ENCODE measurements around the gene AJAP1. TPM values are rescaled to one million over a fixed set of nuclear protein-coding genes. Genes with fewer than 3 reads are reported as not detected.

The AJAP1 gene
- total and polyA plus RNA-seq, 9 donors, result 0.37 to 1.3 (median 0.74) TPM

DNA sequence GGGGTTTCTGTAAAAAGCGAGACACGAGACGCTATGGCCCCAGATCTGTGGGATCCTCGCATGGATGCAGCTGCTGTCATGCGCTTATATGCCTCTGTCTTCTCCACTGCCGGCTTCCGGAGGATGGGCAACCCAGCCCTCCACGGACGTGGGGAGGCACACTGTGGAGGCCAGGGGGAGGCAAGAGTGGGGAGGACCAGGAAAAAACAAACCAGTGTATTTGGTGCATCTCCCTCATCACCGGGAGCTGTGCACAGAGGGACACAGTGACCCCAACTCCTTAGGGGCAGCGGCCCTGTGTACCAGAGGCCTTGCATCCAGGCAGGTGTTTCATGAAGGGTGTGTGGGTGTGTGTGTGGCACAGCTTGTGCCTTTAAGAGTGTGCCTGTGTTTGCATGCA lies 95.0 kb downstream of the AJAP1 start:
- WGBS (ENCODE audit: insufficient coverage), result 76% methylated on average over 11 of the region's 11 CpGs
- Histone ChIP-seq H3K27ac (ENCODE audit: low read length) (no peak overlapping the region), H3K9me3 (replicated peaks; ENCODE audit: control insufficient read depth, low read depth, low read length) (peaks cover 6% of the 10 kb centered on the region), H3K27me3 (ENCODE audit: control insufficient read depth, insufficient read depth, low read length) (no peaks in the 10 kb centered on the region), H3K4me1 (ENCODE audit: control insufficient read depth, insufficient read depth, low read length) (no peaks in the 10 kb centered on the region), H3K36me3 (ENCODE audit: control insufficient read depth, insufficient read depth, low read length) (no peaks in the 10 kb centered on the region), H3K4me3 (ENCODE audit: low read length) (no peak overlapping the region)
- no peak for DNase-seq

DNA sequence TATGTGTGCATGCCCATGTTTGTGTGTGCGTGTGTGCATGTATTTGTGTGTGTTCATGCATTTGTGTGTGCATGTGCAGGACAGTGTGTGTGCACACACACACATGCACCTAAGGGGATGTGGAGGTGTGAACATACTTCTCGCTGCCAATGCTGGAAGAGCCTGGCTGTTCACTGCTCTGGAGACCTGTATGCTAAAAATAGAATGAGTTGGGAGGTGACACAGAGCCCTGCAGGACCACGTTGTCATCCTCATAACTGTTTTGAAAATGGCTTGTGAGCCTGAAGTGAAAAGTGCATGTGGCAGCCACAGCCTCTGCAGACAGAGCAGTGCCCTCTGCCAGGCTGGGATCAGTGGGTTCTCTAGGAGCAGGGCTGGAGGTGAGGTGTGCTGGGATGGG lies 95.8 kb downstream of the AJAP1 start:
- Histone ChIP-seq H3K4me1 (ENCODE audit: control insufficient read depth, insufficient read depth, low read length) (no peaks in the 10 kb centered on the region), H3K27ac (ENCODE audit: low read length) (no peak overlapping the region), H3K27me3 (ENCODE audit: control insufficient read depth, insufficient read depth, low read length) (no peaks in the 10 kb centered on the region), H3K4me3 (ENCODE audit: low read length) (no peak overlapping the region), H3K36me3 (ENCODE audit: control insufficient read depth, insufficient read depth, low read length) (no peaks in the 10 kb centered on the region), H3K9me3 (replicated peaks; ENCODE audit: control insufficient read depth, low read depth, low read length) (peaks cover 7% of the 10 kb centered on the region)
- WGBS (ENCODE audit: insufficient coverage), result 44% methylated on average over 3 of the region's 3 CpGs
- no peak for DNase-seq

DNA sequence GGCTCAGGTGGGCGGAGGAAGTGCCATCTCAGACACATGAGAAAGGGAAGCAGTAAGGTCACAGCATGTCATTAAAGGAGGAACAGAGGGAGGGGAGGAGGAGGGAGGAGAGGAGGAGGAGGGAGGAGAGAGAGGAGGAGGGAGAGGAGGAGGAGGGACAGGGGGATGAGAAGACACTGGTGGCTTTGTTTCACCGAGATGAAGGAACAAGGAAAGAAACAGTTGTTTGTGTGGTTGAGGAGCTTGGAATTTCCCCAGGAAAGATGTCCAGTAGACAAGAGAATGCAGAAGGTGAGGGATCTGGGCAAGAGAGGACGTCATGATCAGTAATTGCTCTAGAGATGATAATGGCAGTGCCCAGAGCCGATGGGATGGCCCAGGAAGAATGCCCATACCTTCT lies 97.7 kb downstream of the AJAP1 start:
- no peaks in the 10 kb centered on the region for H3K4me1 ChIP-seq (ENCODE audit: control insufficient read depth, insufficient read depth, low read length)
- H3K4me3 ChIP-seq (ENCODE audit: low read length), result no peak overlapping the region
- H3K27me3 ChIP-seq (ENCODE audit: control insufficient read depth, insufficient read depth, low read length), result no peaks in the 10 kb centered on the region
- WGBS (ENCODE audit: insufficient coverage), result 78% methylated on average over 4 of the region's 4 CpGs
- no peaks in the 10 kb centered on the region for H3K36me3 ChIP-seq (ENCODE audit: control insufficient read depth, insufficient read depth, low read length)
- no peak for DNase-seq
- no peak overlapping the region for H3K27ac ChIP-seq (ENCODE audit: low read length)
- H3K9me3 ChIP-seq (replicated peaks; ENCODE audit: control insufficient read depth, low read depth, low read length), result peaks cover 7% of the 10 kb centered on the region

- H3K27ac ChIP-seq (ENCODE audit: low read length), result no peak overlapping the region
- DNase-seq, result no peak
- H3K4me3 ChIP-seq (ENCODE audit: low read length), result no peak overlapping the region
- no peaks in the 10 kb centered on the region for H3K4me1 ChIP-seq (ENCODE audit: control insufficient read depth, insufficient read depth, low read length)
- H3K36me3 ChIP-seq (ENCODE audit: control insufficient read depth, insufficient read depth, low read length), result no peaks in the 10 kb centered on the region
- H3K27me3 ChIP-seq (ENCODE audit: control insufficient read depth, insufficient read depth, low read length), result no peaks in the 10 kb centered on the region
- 100% methylated on average over 1 of the region's 2 CpGs for whole genome bisulfite sequencing (ENCODE audit: insufficient coverage)
- H3K9me3 ChIP-seq (replicated peaks; ENCODE audit: control insufficient read depth, low read depth, low read length), result peaks cover 7% of the 10 kb centered on the region
Observed at GRCh38 chr1:4754816-4755215, 100.4 kb downstream of the AJAP1 start.

GRCh38 chr1:4755301-4755845 lies 101.0 kb downstream of the AJAP1 start:
- no peak overlapping the region for H3K27ac ChIP-seq (ENCODE audit: low read length)
- no peak for DNase-seq
- WGBS (ENCODE audit: insufficient coverage), result 15% methylated on average over 6 of the region's 8 CpGs
- H3K27me3 ChIP-seq (ENCODE audit: control insufficient read depth, insufficient read depth, low read length), result no peaks in the 10 kb centered on the region
- H3K4me3 ChIP-seq (ENCODE audit: low read length), result no peak overlapping the region
- no peaks in the 10 kb centered on the region for H3K4me1 ChIP-seq (ENCODE audit: control insufficient read depth, insufficient read depth, low read length)
- no peaks in the 10 kb centered on the region for H3K36me3 ChIP-seq (ENCODE audit: control insufficient read depth, insufficient read depth, low read length)
- H3K9me3 ChIP-seq (replicated peaks; ENCODE audit: control insufficient read depth, low read depth, low read length), result peaks cover 7% of the 10 kb centered on the region

DNA sequence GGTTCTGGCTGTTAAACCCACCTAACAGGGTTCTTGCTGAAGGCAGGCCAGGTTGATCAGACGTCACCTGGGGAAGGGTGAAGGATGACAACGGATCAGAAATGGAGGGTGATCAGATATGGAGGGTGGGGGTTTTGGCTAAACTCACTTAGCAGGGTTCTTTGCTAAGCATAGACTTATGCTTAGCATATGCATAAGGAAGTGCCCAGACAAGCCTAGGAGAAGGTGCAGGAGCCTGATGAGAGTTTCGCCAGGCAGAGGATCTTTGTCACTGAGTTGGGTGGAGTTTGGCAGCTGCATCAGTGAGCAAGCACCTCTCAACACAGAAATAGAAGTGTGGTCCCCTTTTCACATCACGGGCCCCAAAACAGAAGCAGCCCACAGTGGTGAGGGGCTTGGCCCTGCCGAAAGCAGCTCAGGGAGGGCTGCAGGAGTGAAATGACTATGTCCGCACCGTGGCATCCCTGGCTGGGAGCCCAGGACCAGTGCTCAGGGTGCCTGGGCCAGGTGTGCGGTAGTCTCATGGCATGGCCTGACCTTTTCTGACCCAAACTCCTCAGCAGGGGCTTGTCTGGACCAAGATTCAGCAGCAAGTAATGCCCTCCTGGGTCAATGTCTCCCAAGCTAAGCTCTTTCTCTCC lies 101.6 kb downstream of the AJAP1 start:
- no peaks in the 10 kb centered on the region for H3K36me3 ChIP-seq (ENCODE audit: control insufficient read depth, insufficient read depth, low read length)
- 78% methylated on average over 8 of the region's 8 CpGs for WGBS (ENCODE audit: insufficient coverage)
- H3K4me1 ChIP-seq (ENCODE audit: control insufficient read depth, insufficient read depth, low read length), result no peaks in the 10 kb centered on the region

GRCh38 chr1:4756851-4757580 lies 102.6 kb downstream of the AJAP1 start:
- WGBS (ENCODE audit: insufficient coverage), result 66% methylated on average over 8 of the region's 10 CpGs
- DNase-seq, result no peak
- Histone ChIP-seq H3K4me3 (ENCODE audit: low read length) (no peak overlapping the region), H3K27me3 (ENCODE audit: control insufficient read depth, insufficient read depth, low read length) (no peaks in the 10 kb centered on the region), H3K27ac (ENCODE audit: low read length) (no peak overlapping the region), H3K36me3 (ENCODE audit: control insufficient read depth, insufficient read depth, low read length) (no peaks in the 10 kb centered on the region), H3K4me1 (ENCODE audit: control insufficient read depth, insufficient read depth, low read length) (no peaks in the 10 kb centered on the region), H3K9me3 (replicated peaks; ENCODE audit: control insufficient read depth, low read depth, low read length) (peaks cover 7% of the 10 kb centered on the region)

More for the DNA sequence above, 101.6 kb downstream of the AJAP1 start:
- Histone ChIP-seq H3K27me3 (ENCODE audit: control insufficient read depth, insufficient read depth, low read length) (no peaks in the 10 kb centered on the region), H3K4me3 (ENCODE audit: low read length) (no peak overlapping the region), H3K27ac (ENCODE audit: low read length) (no peak overlapping the region), H3K9me3 (replicated peaks; ENCODE audit: control insufficient read depth, low read depth, low read length) (peaks cover 7% of the 10 kb centered on the region)
- no peak for DNase-seq

DNA sequence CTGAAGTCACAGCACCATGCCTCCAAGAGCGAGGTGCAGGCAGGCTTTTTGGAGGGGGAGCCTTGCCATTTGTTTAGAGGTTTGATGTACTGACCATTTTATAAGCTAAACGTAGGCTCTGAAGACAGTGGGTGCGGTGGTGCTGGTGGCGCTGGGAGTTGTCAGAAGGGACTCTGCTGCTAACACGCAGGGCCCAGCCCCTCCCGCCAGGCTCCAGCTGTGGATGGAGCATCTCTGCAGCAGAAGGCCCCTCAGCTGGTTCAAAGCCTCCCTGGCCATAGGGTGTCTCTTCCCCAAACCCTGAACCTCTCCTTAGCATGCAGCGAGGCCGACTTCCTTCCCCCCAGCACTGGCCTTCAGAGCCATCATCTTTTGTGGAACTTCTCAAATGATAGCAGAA lies 105.3 kb downstream of the AJAP1 start:
- no peak for DNase-seq
- Histone ChIP-seq H3K4me1 (ENCODE audit: control insufficient read depth, insufficient read depth, low read length) (no peaks in the 10 kb centered on the region), H3K27ac (ENCODE audit: low read length) (no peak overlapping the region), H3K27me3 (ENCODE audit: control insufficient read depth, insufficient read depth, low read length) (no peaks in the 10 kb centered on the region), H3K36me3 (ENCODE audit: control insufficient read depth, insufficient read depth, low read length) (no peaks in the 10 kb centered on the region), H3K4me3 (ENCODE audit: low read length) (no peak overlapping the region), H3K9me3 (replicated peaks; ENCODE audit: control insufficient read depth, low read depth, low read length) (no peaks in the 10 kb centered on the region)
- 74% methylated on average over 7 of the region's 8 CpGs for WGBS (ENCODE audit: insufficient coverage)

DNA sequence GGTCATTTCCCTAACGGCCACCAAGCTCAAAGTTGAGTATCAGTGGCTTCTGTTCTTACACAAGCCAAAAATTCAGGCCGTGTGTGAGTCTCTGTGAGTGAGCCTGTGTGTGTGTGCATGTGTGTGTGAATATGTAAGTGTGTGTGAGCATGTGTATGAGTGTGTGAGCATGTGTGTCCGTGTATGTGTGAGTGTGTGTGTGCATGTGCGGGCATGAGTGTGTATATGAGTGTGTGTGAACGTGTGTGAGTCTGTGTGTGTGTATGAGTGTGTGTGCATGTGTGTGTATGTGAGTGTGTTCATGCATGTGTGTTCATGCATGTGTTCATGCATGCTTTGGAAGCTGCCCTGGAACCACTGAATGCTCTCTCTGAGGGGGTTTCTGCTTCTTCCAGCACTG lies 105.7 kb downstream of the AJAP1 start:
- Histone ChIP-seq H3K36me3 (ENCODE audit: control insufficient read depth, insufficient read depth, low read length) (no peaks in the 10 kb centered on the region), H3K4me1 (ENCODE audit: control insufficient read depth, insufficient read depth, low read length) (no peaks in the 10 kb centered on the region), H3K27me3 (ENCODE audit: control insufficient read depth, insufficient read depth, low read length) (no peaks in the 10 kb centered on the region), H3K9me3 (replicated peaks; ENCODE audit: control insufficient read depth, low read depth, low read length) (no peaks in the 10 kb centered on the region), H3K4me3 (ENCODE audit: low read length) (no peak overlapping the region), H3K27ac (ENCODE audit: low read length) (no peak overlapping the region)
- DNase-seq, result no peak
- 76% methylated on average over 5 of the region's 5 CpGs for WGBS (ENCODE audit: insufficient coverage)

- 86% methylated on average over 4 of the region's 5 CpGs for WGBS (ENCODE audit: insufficient coverage)
- H3K4me3 ChIP-seq (ENCODE audit: low read length), result no peak overlapping the region
- no peaks in the 10 kb centered on the region for H3K27me3 ChIP-seq (ENCODE audit: control insufficient read depth, insufficient read depth, low read length)
Observed at GRCh38 chr1:4761324-4761723, 106.9 kb downstream of the AJAP1 start.

More at GRCh38 chr1:4761324-4761723, 106.9 kb downstream of the AJAP1 start:
- Histone ChIP-seq H3K36me3 (ENCODE audit: control insufficient read depth, insufficient read depth, low read length) (no peaks in the 10 kb centered on the region), H3K9me3 (replicated peaks; ENCODE audit: control insufficient read depth, low read depth, low read length) (no peaks in the 10 kb centered on the region), H3K4me1 (ENCODE audit: control insufficient read depth, insufficient read depth, low read length) (no peaks in the 10 kb centered on the region), H3K27ac (ENCODE audit: low read length) (no peak overlapping the region)
- no peak for DNase-seq
